Measurements from ENCODE around the gene VWF. TPM values are rescaled to one million over a fixed set of nuclear protein-coding genes. Genes with fewer than 3 reads are reported as not detected.

The VWF gene
- total and polyA plus RNA-seq, 10 of the 15 experiments (the other 5 are each of a cell fraction or from before 2014, with no cell fraction given), result 0.08 to 0.23 TPM; not detected in 8

- in situ Hi-C loops (cut with MboI) (no loop called here), intact Hi-C loops (cut with micrococcal nuclease; ENCODE audit: unreplicated experiment) (no loop called here)
- ChIA-PET POLR2A (no interaction called here), RAD21 (ENCODE audit: unreplicated experiment) (no interaction called here), CTCF (interaction anchor here (0.7 to 13.2 kb wide), 2 partner anchors 41 to 289 kb away, joined by 3 to 256 read pairs; no protein-coding TSS in a partner anchor), SMC1A (ENCODE audit: uncharacterized antibody, unreplicated experiment) (no interaction called here)
- 15% methylated on average over 8 of the region's 8 CpGs for WGBS (ENCODE audit: insufficient coverage, insufficient replicate concordance, low lambda C conversion rate, missing lambda C conversion rate)
- Histone ChIP-seq H3K27me3 (replicated peaks in 1 of 2; ENCODE audit: control insufficient read depth in 2 of 2, insufficient read depth in 2 of 2, low read length in 1 of 2) (0 out of 4 replicates have a peak, but pooled peaks cover 0 to 2% of the 10 kb centered on the region in 2 experiments), H3K9ac (ENCODE audit: control insufficient read depth, insufficient read depth, low read length) (no peak overlapping the region), H3K4me3 (no peak overlapping the region), H3K4me1 (ENCODE audit: control insufficient read depth, insufficient read depth, low read length) (no peaks in the 10 kb centered on the region), H3K4me2 (ENCODE audit: control insufficient read depth, insufficient read depth) (no peak overlapping the region), H2AFZ (ENCODE audit: control insufficient read depth, low read depth, low read length) (no peak overlapping the region), H3K27ac (ENCODE audit: control insufficient read depth, insufficient read depth) (no peak overlapping the region), H3K79me2 (ENCODE audit: control insufficient read depth, insufficient read depth, low read length) (no peaks in the 10 kb centered on the region), H3K36me3 (ENCODE audit: control insufficient read depth in 2 of 2, insufficient read depth in 2 of 2, low read length in 1 of 2) (no peaks in the 10 kb centered on the region), H3K9me3 (replicated peaks; ENCODE audit: control insufficient read depth, insufficient read depth, low read length) (no peaks in the 10 kb centered on the region), H4K20me1 (ENCODE audit: control insufficient read depth, insufficient read depth) (no peaks in the 10 kb centered on the region)
- no peak for DNase-seq (ENCODE audit: low read depth, low spot score)
- TF ChIP-seq SUPT20H (IDR thresholded peaks at IDR 0.05; ENCODE audit: borderline replicate concordance, control insufficient read depth, low read depth, low read length) (no peak), MLLT1 (IDR thresholded peaks at IDR 0.05) (no peak), TCF7 (IDR thresholded peaks at IDR 0.05; ENCODE audit: borderline replicate concordance) (no peak), SIN3A (IDR thresholded peaks at IDR 0.05; ENCODE audit: low read depth, low read length) (no peak), IRF5 (IDR thresholded peaks at IDR 0.05; ENCODE audit: borderline replicate concordance) (no peak), SIX5 (IDR thresholded peaks at IDR 0.05; ENCODE audit: low read depth, low read length, severe bottlenecking) (no peak), ZSCAN29 (IDR thresholded peaks at IDR 0.05) (no peak)
- no TSS peak for BruUV-seq (replicated peaks)
- FAIRE-seq, result no peak
- ATAC-seq, result no peak
Measured at GRCh38 chr12:6033546-6033945, 90.9 kb downstream of the VWF start.
